ENCODE data around the gene ZFAND3. TPM values are rescaled to one million over a fixed set of nuclear protein-coding genes. Genes with fewer than 3 reads are reported as not detected.

ZFAND3 gene
- polyA plus RNA-seq, 1 of the 3 experiments (the other 2 are of a cell fraction): 16.7 TPM

DNA sequence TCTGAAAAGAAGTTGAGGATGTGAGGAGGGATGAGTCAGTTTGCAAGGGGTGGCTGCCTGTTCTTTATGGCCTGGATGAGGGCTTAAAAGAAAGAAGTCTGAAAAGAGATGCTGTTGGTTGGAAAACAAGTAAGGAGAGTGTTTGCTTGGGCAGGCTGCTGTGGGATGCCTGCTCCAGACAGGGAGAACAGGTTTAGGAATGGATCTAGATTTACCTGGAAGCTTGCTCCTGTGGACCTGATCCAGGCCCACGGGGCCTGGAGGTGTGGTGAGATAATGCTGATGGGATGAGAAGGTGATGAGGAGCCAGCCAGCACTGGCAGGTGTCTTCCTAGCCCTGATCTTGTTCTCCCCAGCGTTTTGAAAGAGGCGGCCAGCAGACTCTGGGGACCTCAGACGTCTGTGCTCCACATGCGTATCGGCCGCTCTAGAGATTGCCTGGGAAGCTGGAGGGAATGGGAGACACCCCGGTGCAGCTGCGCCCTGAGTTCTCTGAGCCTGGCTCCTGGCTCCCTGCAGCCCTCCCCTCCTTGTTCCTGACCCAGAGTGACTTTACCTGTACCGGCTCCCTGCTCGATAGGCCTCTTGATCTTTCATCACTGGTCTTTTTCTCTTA lies 331.3 kb downstream of the ZFAND3 start (continued):
- TF ChIP-seq, protein P1, sequence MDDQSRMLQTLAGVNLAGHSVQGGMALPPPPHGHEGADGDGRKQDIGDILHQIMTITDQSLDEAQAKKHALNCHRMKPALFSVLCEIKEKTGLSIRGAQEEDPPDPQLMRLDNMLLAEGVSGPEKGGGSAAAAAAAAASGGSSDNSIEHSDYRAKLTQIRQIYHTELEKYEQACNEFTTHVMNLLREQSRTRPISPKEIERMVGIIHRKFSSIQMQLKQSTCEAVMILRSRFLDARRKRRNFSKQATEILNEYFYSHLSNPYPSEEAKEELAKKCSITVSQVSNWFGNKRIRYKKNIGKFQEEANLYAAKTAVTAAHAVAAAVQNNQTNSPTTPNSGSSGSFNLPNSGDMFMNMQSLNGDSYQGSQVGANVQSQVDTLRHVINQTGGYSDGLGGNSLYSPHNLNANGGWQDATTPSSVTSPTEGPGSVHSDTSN (IDR thresholded peaks at IDR 0.05): no peak
- TF ChIP-seq GABPA (IDR thresholded peaks at IDR 0.05; ENCODE audit: low read depth): no peak

DNA sequence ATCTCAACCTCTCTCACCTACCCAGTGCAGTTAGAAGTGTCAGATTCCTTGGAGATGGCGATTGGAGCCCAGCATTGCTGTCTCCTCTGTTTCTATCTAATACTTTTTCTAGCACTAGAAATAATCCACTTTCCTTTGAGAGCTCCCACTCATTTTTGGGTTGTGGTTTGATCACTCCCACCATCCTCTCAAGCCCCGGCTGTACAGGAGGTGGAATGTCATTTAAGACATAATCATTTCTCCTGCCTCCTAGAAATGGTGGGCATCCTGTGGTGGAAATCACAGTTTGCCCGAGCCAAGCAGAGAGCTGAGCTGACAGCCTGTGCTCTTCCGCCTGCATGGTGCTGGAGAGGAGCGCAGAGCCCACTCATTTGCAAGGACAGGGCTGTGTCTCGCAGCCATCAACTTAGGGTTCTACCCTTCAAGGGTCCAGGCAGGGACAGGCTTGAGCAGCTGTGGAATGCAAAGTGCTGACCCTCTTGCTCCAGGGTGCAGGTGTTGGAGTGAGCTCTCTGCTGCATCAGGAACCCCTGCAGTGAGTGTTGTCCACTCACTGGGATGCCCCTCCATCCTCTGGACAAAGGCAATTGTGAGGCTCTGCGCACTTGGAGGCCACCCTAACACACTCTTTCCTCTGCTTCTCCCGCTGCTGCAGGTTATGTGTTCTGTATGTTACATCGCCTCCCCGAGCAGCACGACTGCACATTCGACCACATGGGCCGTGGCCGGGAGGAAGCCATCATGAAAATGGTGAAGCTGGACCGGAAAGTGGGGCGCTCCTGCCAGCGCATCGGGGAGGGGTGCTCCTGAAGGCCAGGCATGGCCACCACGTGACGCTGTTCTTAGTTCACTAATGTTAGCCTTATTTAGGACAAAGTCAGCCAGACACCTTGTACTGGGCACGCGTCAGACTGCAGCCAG lies 332.3 kb downstream of the ZFAND3 start:
- no peak overlapping the region for H3K9ac ChIP-seq
- peaks cover under 1% of the 10 kb centered on the region for H3K79me2 ChIP-seq (ENCODE audit: insufficient read depth)
- no peak for TF ChIP-seq NRF1 (IDR thresholded peaks at IDR 0.05; ENCODE audit: low read depth, low read length)
- TF ChIP-seq, protein P2, sequence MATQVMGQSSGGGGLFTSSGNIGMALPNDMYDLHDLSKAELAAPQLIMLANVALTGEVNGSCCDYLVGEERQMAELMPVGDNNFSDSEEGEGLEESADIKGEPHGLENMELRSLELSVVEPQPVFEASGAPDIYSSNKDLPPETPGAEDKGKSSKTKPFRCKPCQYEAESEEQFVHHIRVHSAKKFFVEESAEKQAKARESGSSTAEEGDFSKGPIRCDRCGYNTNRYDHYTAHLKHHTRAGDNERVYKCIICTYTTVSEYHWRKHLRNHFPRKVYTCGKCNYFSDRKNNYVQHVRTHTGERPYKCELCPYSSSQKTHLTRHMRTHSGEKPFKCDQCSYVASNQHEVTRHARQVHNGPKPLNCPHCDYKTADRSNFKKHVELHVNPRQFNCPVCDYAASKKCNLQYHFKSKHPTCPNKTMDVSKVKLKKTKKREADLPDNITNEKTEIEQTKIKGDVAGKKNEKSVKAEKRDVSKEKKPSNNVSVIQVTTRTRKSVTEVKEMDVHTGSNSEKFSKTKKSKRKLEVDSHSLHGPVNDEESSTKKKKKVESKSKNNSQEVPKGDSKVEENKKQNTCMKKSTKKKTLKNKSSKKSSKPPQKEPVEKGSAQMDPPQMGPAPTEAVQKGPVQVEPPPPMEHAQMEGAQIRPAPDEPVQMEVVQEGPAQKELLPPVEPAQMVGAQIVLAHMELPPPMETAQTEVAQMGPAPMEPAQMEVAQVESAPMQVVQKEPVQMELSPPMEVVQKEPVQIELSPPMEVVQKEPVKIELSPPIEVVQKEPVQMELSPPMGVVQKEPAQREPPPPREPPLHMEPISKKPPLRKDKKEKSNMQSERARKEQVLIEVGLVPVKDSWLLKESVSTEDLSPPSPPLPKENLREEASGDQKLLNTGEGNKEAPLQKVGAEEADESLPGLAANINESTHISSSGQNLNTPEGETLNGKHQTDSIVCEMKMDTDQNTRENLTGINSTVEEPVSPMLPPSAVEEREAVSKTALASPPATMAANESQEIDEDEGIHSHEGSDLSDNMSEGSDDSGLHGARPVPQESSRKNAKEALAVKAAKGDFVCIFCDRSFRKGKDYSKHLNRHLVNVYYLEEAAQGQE (IDR thresholded peaks at IDR 0.05; ENCODE audit: low read depth, low read length): no peak
- TF ChIP-seq, protein P3, sequence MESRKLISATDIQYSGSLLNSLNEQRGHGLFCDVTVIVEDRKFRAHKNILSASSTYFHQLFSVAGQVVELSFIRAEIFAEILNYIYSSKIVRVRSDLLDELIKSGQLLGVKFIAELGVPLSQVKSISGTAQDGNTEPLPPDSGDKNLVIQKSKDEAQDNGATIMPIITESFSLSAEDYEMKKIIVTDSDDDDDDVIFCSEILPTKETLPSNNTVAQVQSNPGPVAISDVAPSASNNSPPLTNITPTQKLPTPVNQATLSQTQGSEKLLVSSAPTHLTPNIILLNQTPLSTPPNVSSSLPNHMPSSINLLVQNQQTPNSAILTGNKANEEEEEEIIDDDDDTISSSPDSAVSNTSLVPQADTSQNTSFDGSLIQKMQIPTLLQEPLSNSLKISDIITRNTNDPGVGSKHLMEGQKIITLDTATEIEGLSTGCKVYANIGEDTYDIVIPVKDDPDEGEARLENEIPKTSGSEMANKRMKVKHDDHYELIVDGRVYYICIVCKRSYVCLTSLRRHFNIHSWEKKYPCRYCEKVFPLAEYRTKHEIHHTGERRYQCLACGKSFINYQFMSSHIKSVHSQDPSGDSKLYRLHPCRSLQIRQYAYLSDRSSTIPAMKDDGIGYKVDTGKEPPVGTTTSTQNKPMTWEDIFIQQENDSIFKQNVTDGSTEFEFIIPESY (IDR thresholded peaks at IDR 0.05; ENCODE audit: borderline replicate concordance, low read depth): no peak
- TF ChIP-seq JUND (IDR thresholded peaks at IDR 0.05): no peak
- no peak for TF ChIP-seq TEAD4 (IDR thresholded peaks at IDR 0.05; ENCODE audit: borderline replicate concordance, insufficient read depth)
- TF ChIP-seq GABPA (IDR thresholded peaks at IDR 0.05; ENCODE audit: low read depth): no peak
- TF ChIP-seq SIN3A (IDR thresholded peaks at IDR 0.05; ENCODE audit: borderline replicate concordance, low read depth, low read length): no peak
- TF ChIP-seq RCOR1 (IDR thresholded peaks at IDR 0.05; ENCODE audit: low read length): no peak
- TF ChIP-seq GATA2 (CRISPR knock-in tag; IDR thresholded peaks at IDR 0.05): no peak
- no peak for TF ChIP-seq FOXM1 (IDR thresholded peaks at IDR 0.05; ENCODE audit: low read depth)
- TF ChIP-seq EZH2phosphoT487 (IDR thresholded peaks at IDR 0.05; ENCODE audit: borderline replicate concordance, low read depth): no peak
- H3K27me3 ChIP-seq (ENCODE audit: insufficient read depth): no peaks in the 10 kb centered on the region
- CTCF ChIA-PET: no interaction called here
- no peaks in the 10 kb centered on the region for H3F3A ChIP-seq (replicated peaks; ENCODE audit: insufficient read depth)
- H3K4me2 ChIP-seq: no peak overlapping the region
- H3K9me3 ChIP-seq: no peaks in the 10 kb centered on the region
- H3K27ac ChIP-seq (ENCODE audit: low read depth in 2 of 2, low read length in 1 of 2): no peak overlapping the region; a peak in 1 of 4 replicates
- POLR2A ChIA-PET: no interaction called here
- DNase-seq: no peak
- no peaks in the 10 kb centered on the region for H3K9me2 ChIP-seq
- 94% methylated on average over 21 of the region's 22 CpGs for WGBS (ENCODE audit: low lambda C conversion rate)
- peaks cover 6 to 20% of the 10 kb centered on the region in 2 experiments for H3K36me3 ChIP-seq (replicated peaks in 1 of 2; ENCODE audit: control insufficient read depth in 1 of 2, insufficient read depth in 2 of 2, low read length in 1 of 2)
- H2AFZ ChIP-seq (ENCODE audit: low read depth): no peak overlapping the region
- H3K4me1 ChIP-seq (ENCODE audit: control insufficient read depth in 1 of 2, insufficient read depth in 2 of 2, low read depth in 1 of 2, low read length in 1 of 2): peaks cover 8 to 17% of the 10 kb centered on the region in 2 experiments; a peak in 2 of 4 replicates
- no peak overlapping the region for H3K4me3 ChIP-seq (ENCODE audit: low read depth in 2 of 2, low read length in 1 of 2)
- H4K20me1 ChIP-seq (ENCODE audit: insufficient read depth): peaks cover 27% of the 10 kb centered on the region

Measured in SK-N-SH (cell line).